GM12878 (cell line): ENCODE data around the gene ARVCF. TPM values are rescaled to one million over a fixed set of nuclear protein-coding genes. Genes with fewer than 3 reads are reported as not detected.
A peak's percentile ranks its signal among the peaks of the same experiment; 100 is the strongest.

ENCODE experiments used
- ATAC-seq: fragments of 200-7000 bp; cut with Tn5 transposase; 3 replicates; pipeline ENCODE4 v1.9.1; 2020; ENCODE audit warnings: mild to moderate bottlenecking, moderate library complexity
- BruUV-seq: library from RNA; stranded (reverse); fragments of 400-500 nt; replicated peaks from 2 replicates; lab custom pipeline; 2021; lab: Mats Ljungman, UMichigan
- CTCF ChIA-PET: fragments of 300-600 bp; sonication (Branson Sonifier 250); formaldehyde crosslinking; extraction: SDS; loops from one replicate; lab custom pipeline; 2021; ENCODE audit warnings: inconsistent platforms; lab: Yijun Ruan, JAX
- POLR2A ChIA-PET: fragments of 350-600 bp; formaldehyde crosslinking; extraction: SDS; loops from one replicate; lab custom pipeline; 2021; ENCODE audit warnings: inconsistent platforms; lab: Charles Lee
- RAD21 ChIA-PET: fragments of 300-600 bp; sonication (Branson Sonifier 250); formaldehyde crosslinking; loops from one replicate; lab custom pipeline; 2023; ENCODE audit warnings: antibody characterized with exemption; ENCODE audit not compliant: unreplicated experiment; lab: Charles Lee
- SMC1A ChIA-PET: fragments of 300-600 bp; sonication (Branson Sonifier 250); formaldehyde crosslinking; loops from one replicate; lab custom pipeline; 2023; ENCODE audit not compliant: unreplicated experiment, uncharacterized antibody; lab: Charles Lee
- DNase-seq: peaks from one replicate; pipeline ENCODE4 v3.0.0-alpha.2; 2011; ENCODE audit warnings: low read depth, low spot score
- FAIRE-seq: peaks from 3 replicates; lab custom pipeline; 2011; peaks lifted over from hg19 to GRCh38; lab: Jason Lieb, UNC
- H2AFZ ChIP-seq: 2 replicates; pipeline ENCODE4 v1.6.0; 2011; ENCODE audit warnings: low read depth, low read length, control low read depth; ENCODE audit not compliant: control insufficient read depth
- H3K27ac ChIP-seq: 2 replicates; pipeline ENCODE4 v1.5.1; 2011; ENCODE audit warnings: control low read depth; ENCODE audit not compliant: control insufficient read depth, insufficient read depth
- H3K27me3 ChIP-seq, 2 experiments: replicated peaks in 1 of 2; 2 replicates each; pipeline versions ENCODE4 v1.6.0 to v1.6.1; 2011; ENCODE audit warnings: low read length in 1 of 2; ENCODE audit not compliant: control insufficient read depth in 2 of 2, insufficient read depth in 2 of 2
- H3K36me3 ChIP-seq, 2 experiments: 2 replicates each; pipeline ENCODE4 v1.5.1; 2011; ENCODE audit warnings: low read length in 1 of 2; ENCODE audit not compliant: control insufficient read depth in 2 of 2, insufficient read depth in 2 of 2
- H3K4me1 ChIP-seq: 2 replicates; pipeline ENCODE4 v1.6.1; 2011; ENCODE audit warnings: mild to moderate bottlenecking, low read length, moderate library complexity, mixed read lengths; ENCODE audit not compliant: control insufficient read depth, insufficient read depth
- H3K4me2 ChIP-seq: 2 replicates; pipeline ENCODE4 v1.6.0; 2011; ENCODE audit warnings: control low read depth; ENCODE audit not compliant: control insufficient read depth, insufficient read depth
- H3K4me3 ChIP-seq: fragments of 200-600 bp; sonication (generic); 2 replicates; pipeline ENCODE4 v1.5.1; 2016
- H3K79me2 ChIP-seq: 2 replicates; pipeline ENCODE4 v1.6.0; 2011; ENCODE audit warnings: low read length; ENCODE audit not compliant: control insufficient read depth, insufficient read depth
- H3K9ac ChIP-seq: 2 replicates; pipeline ENCODE4 v1.8.0; 2011; ENCODE audit warnings: low read length, control low read depth, mixed read lengths; ENCODE audit not compliant: control insufficient read depth, insufficient read depth
- H3K9me3 ChIP-seq: replicated peaks from 3 replicates; pipeline ENCODE4 v1.5.1; 2011; ENCODE audit warnings: mild to moderate bottlenecking, low read length; ENCODE audit not compliant: control insufficient read depth, insufficient read depth
- H4K20me1 ChIP-seq: 2 replicates; pipeline ENCODE4 v1.6.0; 2011; ENCODE audit not compliant: control insufficient read depth, insufficient read depth
- CBFB ChIP-seq: IDR thresholded peaks from 2 replicates; pipeline ENCODE4 v1.6.1; 2016; ENCODE audit warnings: antibody characterized with exemption, low read depth
- NR2C1 ChIP-seq: fragments of 450-650 bp; IDR thresholded peaks from 2 replicates; pipeline ENCODE4 v1.6.1; 2017; ENCODE audit warnings: antibody characterized with exemption, mild to moderate bottlenecking, moderate library complexity
- RUNX3 ChIP-seq: IDR thresholded peaks from 2 replicates; pipeline ENCODE4 v1.6.1; 2012; ENCODE audit warnings: low read length, inconsistent platforms
- ZBED1 ChIP-seq: IDR thresholded peaks from 2 replicates; pipeline ENCODE4 v1.6.1; 2016; ENCODE audit warnings: borderline replicate concordance
- ZBTB4 ChIP-seq: fragments of 450-650 bp; formaldehyde crosslinking; IDR thresholded peaks from 2 replicates; pipeline ENCODE4 v1.4.0; 2022; ENCODE audit warnings: mild to moderate bottlenecking, moderate library complexity
- WGBS: methylation state at CpG from one replicate; pipeline ENCODE4 v1.1.6; 2016; ENCODE audit warnings: low lambda C conversion rate; ENCODE audit not compliant: insufficient replicate concordance, insufficient coverage; ENCODE audit errors: missing lambda C conversion rate; 5-methylcytosine and 5-hydroxymethylcytosine counted together
- in situ Hi-C: fragments of 300-500 bp; cut with MboI; formaldehyde crosslinking; loops from 9 replicates; pipeline ENCODE4 v1.14.3; 2018; ENCODE audit warnings: mixed read lengths
- intact Hi-C: fragments of 100-400 bp; cut with micrococcal nuclease; formaldehyde crosslinking; loops from one replicate; pipeline ENCODE4 v1.14.2; 2022; ENCODE audit not compliant: unreplicated experiment
- polyA plus RNA-seq, 11 experiments: library from polyadenylated mRNA; depleted of rRNA in 4 of 11; unstranded in 6 of 11; stranded (reverse) in 5 of 11; fragments of >200 nt; fragmentation: Nextera tagmentation in 4 of 11; fragmentation: Illumina TruSeq in 1 of 11; extraction: Ambion mirVana in 4 of 11; extraction: Trizol in 1 of 11; gene quantifications; 1 replicate in 1 of 11; 2 replicates in 10 of 11; pipeline versions ENCODE4 v1.2.1 to v1.2.3, GENCODE V29; 2011 to 2016; ENCODE audit warnings: inconsistent platforms in 2 of 11, missing spikeins in 2 of 11, low read depth in 1 of 11
- total RNA-seq, 4 experiments: library from RNA; depleted of rRNA in 3 of 4; stranded (reverse); fragments of >200 nt in 3 of 4; fragmentation: Illumina TruSeq in 1 of 4; extraction: Trizol in 1 of 4; gene quantifications; 2 replicates each; pipeline versions ENCODE4 v1.2.1 to v1.2.3, GENCODE V29; 2013 to 2021
- TF ChIP-seq, protein P1 (sequence below), 3 experiments: IDR thresholded peaks in 2 of 3; conservative IDR thresholded peaks in 1 of 3; 2 replicates each; pipeline ENCODE4 v1.5.1; 2011; ENCODE audit warnings: low read depth in 3 of 3, low read length in 3 of 3, mild to moderate bottlenecking in 3 of 3, control low read depth in 2 of 3, moderate library complexity in 2 of 3, inconsistent platforms in 1 of 3, mixed read lengths in 1 of 3; ENCODE audit not compliant: control insufficient read depth in 2 of 3, insufficient read depth in 1 of 3; ENCODE audit errors: extremely low read depth in 1 of 3

The ARVCF gene
- total and polyA plus RNA-seq, 10 of the 15 experiments (the other 5 are each of a cell fraction or from before 2014, with no cell fraction given) = 0.13 to 1.9 (median 1.0) TPM; not detected in 2

GRCh38 chr22:19943082-19944026 is 73.3 kb downstream of the ARVCF start:
- BruUV-seq = TSS peak; percentile 67
- DNase-seq = no peak
- Histone ChIP-seq H3K4me2 (peak overlapping the region; percentile 97), H2AFZ (no peak overlapping the region), H3K79me2 (peaks cover 39% of the 10 kb centered on the region), H3K4me3 (peak overlapping the region; percentile 94), H4K20me1 (no peaks in the 10 kb centered on the region), H3K4me1 (peaks cover 15% of the 10 kb centered on the region; the same call in 1 of the 2 replicates), H3K9me3 (no peaks in the 10 kb centered on the region), H3K9ac (peak overlapping the region; percentile 100), H3K36me3 (no peaks in the 10 kb centered on the region; a peak in 1 of 4 replicates), H3K27ac (peak overlapping the region; percentile 91), H3K27me3 (no peaks in the 10 kb centered on the region)
- POLR2A ChIA-PET = interaction anchor here (1.0 to 1.3 kb wide), 2 partner anchors 88 to 174 kb away, joined by 4 to 5 read pairs; partner anchors contain the start of gene TRMT2A
- SMC1A ChIA-PET = interaction anchor here (1.6 kb wide), 1 partner anchor 10 kb away, joined by 3 read pairs; no protein-coding TSS in a partner anchor
- ATAC-seq = peak; percentile 37
- WGBS = 47% methylated on average over 11 of the region's 11 CpGs
- RAD21 ChIA-PET = interaction anchor here (1.2 to 2.2 kb wide), 4 partner anchors 26 to 213 kb away, joined by 3 to 7 read pairs (median 4); no protein-coding TSS in a partner anchor
- CTCF ChIA-PET = interaction anchor here (0.5 to 2.0 kb wide), 6 partner anchors 13 to 213 kb away, joined by 3 to 6 read pairs (median 3); no protein-coding TSS in a partner anchor
- TF ChIP-seq CBFB (no peak), NR2C1 (no peak), RUNX3 (0 out of 2 replicates have a peak, but pooled peaks have one; percentile 32), ZBED1 (no peak), ZBTB4 (CRISPR knock-in tag) (0 out of 2 replicates have a peak, but pooled peaks have one; percentile 47)
- TF ChIP-seq, protein P1, sequence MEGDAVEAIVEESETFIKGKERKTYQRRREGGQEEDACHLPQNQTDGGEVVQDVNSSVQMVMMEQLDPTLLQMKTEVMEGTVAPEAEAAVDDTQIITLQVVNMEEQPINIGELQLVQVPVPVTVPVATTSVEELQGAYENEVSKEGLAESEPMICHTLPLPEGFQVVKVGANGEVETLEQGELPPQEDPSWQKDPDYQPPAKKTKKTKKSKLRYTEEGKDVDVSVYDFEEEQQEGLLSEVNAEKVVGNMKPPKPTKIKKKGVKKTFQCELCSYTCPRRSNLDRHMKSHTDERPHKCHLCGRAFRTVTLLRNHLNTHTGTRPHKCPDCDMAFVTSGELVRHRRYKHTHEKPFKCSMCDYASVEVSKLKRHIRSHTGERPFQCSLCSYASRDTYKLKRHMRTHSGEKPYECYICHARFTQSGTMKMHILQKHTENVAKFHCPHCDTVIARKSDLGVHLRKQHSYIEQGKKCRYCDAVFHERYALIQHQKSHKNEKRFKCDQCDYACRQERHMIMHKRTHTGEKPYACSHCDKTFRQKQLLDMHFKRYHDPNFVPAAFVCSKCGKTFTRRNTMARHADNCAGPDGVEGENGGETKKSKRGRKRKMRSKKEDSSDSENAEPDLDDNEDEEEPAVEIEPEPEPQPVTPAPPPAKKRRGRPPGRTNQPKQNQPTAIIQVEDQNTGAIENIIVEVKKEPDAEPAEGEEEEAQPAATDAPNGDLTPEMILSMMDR (IDR thresholded peaks at IDR 0.05 in 2 of 3, conservative IDR thresholded peaks at IDR 0.05 in 1 of 3; ENCODE audit: control insufficient read depth in 2 of 3, extremely low read depth in 1 of 3, insufficient read depth in 1 of 3, low read depth in 3 of 3, low read length in 3 of 3) = peak; percentile 10 to 29 (median 29); a peak in 3 of 6 replicates
- FAIRE-seq = no peak
- intact Hi-C loops (loop anchor here (5.0 kb wide), 1 partner anchor 86 kb away; no protein-coding TSS in a partner anchor), in situ Hi-C loops (no loop called here)
